Upper lobe of left lung (tissue), 6 donors: ENCODE measurements around the gene NFASC. TPM values are rescaled to one million over a fixed set of nuclear protein-coding genes. Genes with fewer than 3 reads are reported as not detected.

ENCODE experiments used
- ATAC-seq, 2 donors: fragments of 200-7000 bp; cut with Tn5 transposase; one replicate each; pipeline ENCODE4 v1.9.1; 2022; ENCODE audit warnings: mild to moderate bottlenecking in 2 of 2, moderate library complexity in 2 of 2; ENCODE audit not compliant: low FRiP score in 2 of 2
- DNase-seq, 2 donors: peaks; one replicate each; pipeline ENCODE4 v3.0.0-alpha.2; 2019 to 2020
- H3K27ac ChIP-seq, 4 donors: fragments of 200-600 bp; sonication (generic); one replicate each; pipeline ENCODE4 v1.5.1; 2016 to 2019
- H3K27me3 ChIP-seq, 4 donors: fragments of 200-600 bp; sonication (generic); one replicate each; pipeline ENCODE4 v1.5.1; 2017 to 2019
- H3K36me3 ChIP-seq, 4 donors: fragments of 200-600 bp; sonication (generic); one replicate each; pipeline ENCODE4 v1.5.1; 2016 to 2019
- H3K4me1 ChIP-seq, 4 donors: fragments of 200-600 bp; sonication (generic); one replicate each; pipeline ENCODE4 v1.5.1; 2018 to 2019
- H3K4me3 ChIP-seq, 4 donors: fragments of 200-600 bp; sonication (generic); one replicate each; pipeline ENCODE4 v1.5.1; 2017 to 2019; ENCODE audit warnings: mild to moderate bottlenecking in 2 of 4, moderate library complexity in 1 of 4
- H3K9me3 ChIP-seq, 4 donors: fragments of 200-600 bp; sonication (generic); one replicate each; pipeline ENCODE4 v1.5.1; 2018 to 2019
- CTCF ChIP-seq, 6 experiments: fragments of 450-650 bp in 4 of 6; fragments of 200-600 bp in 2 of 6; sonication (generic) in 2 of 6; IDR thresholded peaks; one replicate each; pipeline ENCODE4 v1.5.1; 2016 to 2019; ENCODE audit warnings: antibody characterized with exemption in 6 of 6
- EP300 ChIP-seq, 4 donors: sonication (generic); formaldehyde crosslinking; IDR thresholded peaks; one replicate each; pipeline ENCODE4 v1.5.1; 2017; ENCODE audit warnings: antibody characterized with exemption in 4 of 4, control low read depth in 2 of 4
- POLR2A ChIP-seq, 4 donors: fragments of 450-650 bp; IDR thresholded peaks; one replicate each; pipeline ENCODE4 v1.5.1; 2016 to 2017; ENCODE audit warnings: antibody characterized with exemption in 4 of 4, mild to moderate bottlenecking in 2 of 4
- POLR2AphosphoS5 ChIP-seq, 2 donors: sonication (generic); formaldehyde crosslinking; IDR thresholded peaks; one replicate each; pipeline ENCODE4 v1.5.1; 2017; ENCODE audit warnings: antibody characterized with exemption in 2 of 2
- WGBS, 2 donors: methylation state at CpG; one replicate each; pipeline ENCODE4 v1.1.5; 2017 to 2018; 5-methylcytosine and 5-hydroxymethylcytosine counted together
- total RNA-seq, 6 donors: library from RNA; depleted of rRNA in 4 of 6; stranded (reverse); fragments of >200 nt in 4 of 6; gene quantifications; one replicate each; pipeline versions ENCODE4 v1.1.0 to v1.2.1, GENCODE V29; 2016 to 2021
- donor health status: DM: no; HTN: no; CAD: no; lungs with moderate emphysema.
- donor health status: DM: no; HTN: yes; CAD: no; lungs with severe emphysema.

The NFASC gene
- total RNA-seq, 6 donors from 2014 or later = 5.5 to 16.8 (median 6.9) TPM

- Histone ChIP-seq H3K27me3 (no peaks in the 10 kb centered on the region), H3K4me1 (no peaks in the 10 kb centered on the region), H3K27ac (no peak overlapping the region), H3K4me3 (no peak overlapping the region), H3K36me3 (no peaks in the 10 kb centered on the region), H3K9me3 (no peaks in the 10 kb centered on the region)
- ATAC-seq (no peak), DNase-seq (no peak)
- 70 to 82% methylated on average over 4 of the region's 4 CpGs for WGBS, 2 donors
- no peak for TF ChIP-seq EP300 (IDR thresholded peaks at IDR 0.05)
- no peak for TF ChIP-seq POLR2A (IDR thresholded peaks at IDR 0.05)
- TF ChIP-seq CTCF (IDR thresholded peaks at IDR 0.05) = no peak
- TF ChIP-seq POLR2AphosphoS5 (IDR thresholded peaks at IDR 0.05) = no peak
These were observed 6.9 kb upstream of the NFASC start for GRCh38 chr1:204863730-204864129.

- TF ChIP-seq CTCF (IDR thresholded peaks at IDR 0.05) = no peak
- TF ChIP-seq POLR2AphosphoS5 (IDR thresholded peaks at IDR 0.05) = no peak
- TF ChIP-seq EP300 (IDR thresholded peaks at IDR 0.05) = no peak
- TF ChIP-seq POLR2A (IDR thresholded peaks at IDR 0.05) = no peak
- Histone ChIP-seq H3K9me3 (no peaks in the 10 kb centered on the region), H3K36me3 (no peaks in the 10 kb centered on the region), H3K27ac (no peak overlapping the region), H3K27me3 (no peaks in the 10 kb centered on the region), H3K4me1 (no peaks in the 10 kb centered on the region), H3K4me3 (no peak overlapping the region)
- ATAC-seq (no peak), DNase-seq (no peak)
- WGBS, 2 donors = 82 to 88% methylated on average over 5 of the region's 5 CpGs
These were observed 4.5 kb upstream of the NFASC start for GRCh38 chr1:204866051-204866596.

GRCh38 chr1:204867203-204867602 lies 3.5 kb upstream of the NFASC start:
- Histone ChIP-seq H3K9me3 (no peaks in the 10 kb centered on the region), H3K4me1 (no peaks in the 10 kb centered on the region), H3K4me3 (no peak overlapping the region), H3K27ac (no peak overlapping the region), H3K27me3 (no peaks in the 10 kb centered on the region), H3K36me3 (no peaks in the 10 kb centered on the region)
- ATAC-seq (no peak), DNase-seq (no peak)
- TF ChIP-seq POLR2AphosphoS5 (IDR thresholded peaks at IDR 0.05) (no peak), POLR2A (IDR thresholded peaks at IDR 0.05) (no peak), EP300 (IDR thresholded peaks at IDR 0.05) (no peak)
- 92 to 98% methylated on average over 2 of the region's 2 CpGs for WGBS, 2 donors

GRCh38 chr1:204867666-204868339 lies 2.9 kb upstream of the NFASC start:
- Histone ChIP-seq H3K27ac (peak overlapping the region in 1 of 4 donors; percentile 21), H3K27me3 (no peaks in the 10 kb centered on the region), H3K4me1 (no peaks in the 10 kb centered on the region), H3K4me3 (no peak overlapping the region), H3K9me3 (no peaks in the 10 kb centered on the region), H3K36me3 (no peaks in the 10 kb centered on the region)
- WGBS, 2 donors = 71 to 73% methylated on average over 9 to 10 of the region's 10 CpGs
- no peak for DNase-seq
- TF ChIP-seq CTCF (IDR thresholded peaks at IDR 0.05) (no peak), POLR2A (IDR thresholded peaks at IDR 0.05) (no peak), POLR2AphosphoS5 (IDR thresholded peaks at IDR 0.05) (no peak), EP300 (IDR thresholded peaks at IDR 0.05) (no peak)
- peak; percentile 5 to 29 for ATAC-seq

GRCh38 chr1:204868340-204868700 lies 2.3 kb upstream of the NFASC start:
- TF ChIP-seq POLR2A (IDR thresholded peaks at IDR 0.05) = no peak
- no peak for TF ChIP-seq EP300 (IDR thresholded peaks at IDR 0.05)
- TF ChIP-seq CTCF (IDR thresholded peaks at IDR 0.05) = no peak
- TF ChIP-seq POLR2AphosphoS5 (IDR thresholded peaks at IDR 0.05) = no peak
- H3K27ac ChIP-seq = peak overlapping the region in 1 of 4 donors; percentile 21
- 20 to 70% methylated on average over 1 to 7 of the region's 7 CpGs for WGBS, 2 donors

More at GRCh38 chr1:204868340-204868700, 2.3 kb upstream of the NFASC start:
- DNase-seq = no peak
- H3K36me3 ChIP-seq = no peaks in the 10 kb centered on the region
- no peaks in the 10 kb centered on the region for H3K27me3 ChIP-seq
- no peak for ATAC-seq
- no peaks in the 10 kb centered on the region for H3K4me1 ChIP-seq
- H3K4me3 ChIP-seq = no peak overlapping the region
- no peaks in the 10 kb centered on the region for H3K9me3 ChIP-seq
